ENCODE results near the gene MAGEB3. TPM values are rescaled to one million over a fixed set of nuclear protein-coding genes. Genes with fewer than 3 reads are reported as not detected.

The MAGEB3 gene
- not detected in 2 replicates for total RNA-seq

GRCh38 chrX:30230395-30230794 is at the start of gene MAGEB3:
MAGEB3 (plus strand) TSS chrX:30230657; CDS start chrX:30235925, 5,268 bp downstream.

GRCh38 chrX:30215357-30215843 is 15.1 kb upstream of the MAGEB3 start, which contains the start of gene MAGEB2:
MAGEB2 (plus strand) TSS chrX:30215563; CDS start chrX:30218581, 3,018 bp downstream.

GRCh38 chrX:30241724-30242415 is 11.4 kb downstream of the MAGEB3 start, which contains the start of gene MAGEB4:
MAGEB4 (plus strand) TSS chrX:30242000; CDS start chrX:30242136, 136 bp downstream.

GRCh38 chrX:30246769-30247489 is 16.5 kb downstream of the MAGEB3 start, which contains the start of gene MAGEB1:
MAGEB1 (plus strand) TSS chrX:30247146; CDS start chrX:30250494, 3,348 bp downstream.

Other genes with a start within 250 kb of the MAGEB3 start
- not detected in 2 replicates for gene MAGEB2, start 15.1 kb upstream of the MAGEB3 start, total RNA-seq
- not detected in 2 replicates for gene MAGEB4, start 11.3 kb downstream of the MAGEB3 start, total RNA-seq
- gene MAGEB1, start 16.5 kb downstream of the MAGEB3 start, total RNA-seq = not detected in 2 replicates
- 1.2 and 8.5 TPM in 2 replicates for gene NR0B1, start 78.7 kb downstream of the MAGEB3 start, total RNA-seq

Measured in subcutaneous preadipocyte (primary cell).